Transverse colon (tissue), 4 donors: ENCODE results near the gene PRKCZ. TPM values are rescaled to one million over a fixed set of nuclear protein-coding genes. Genes with fewer than 3 reads are reported as not detected.
A peak's percentile ranks its signal among the peaks of the same experiment; 100 is the strongest.

Experiments used
- DNase-seq: peaks from one replicate; pipeline ENCODE4 v3.0.0-alpha.2; 2019
- H3K27ac ChIP-seq, 4 donors: fragments of 200-600 bp; sonication (generic); 2 replicates each; pipeline ENCODE4 v1.5.1; 2016 to 2018; ENCODE audit warnings: inconsistent platforms in 4 of 4
- H3K27me3 ChIP-seq: fragments of 200-600 bp; sonication (generic); 2 replicates; pipeline ENCODE4 v1.5.1; 2017; ENCODE audit warnings: inconsistent platforms
- H3K36me3 ChIP-seq, 4 donors: fragments of 200-600 bp; sonication (generic); 2 replicates each; pipeline ENCODE4 v1.5.1; 2017 to 2019; ENCODE audit warnings: inconsistent platforms in 4 of 4
- H3K4me1 ChIP-seq, 4 donors: fragments of 200-600 bp; sonication (generic); 2 replicates each; pipeline ENCODE4 v1.5.1; 2017 to 2020; ENCODE audit warnings: inconsistent platforms in 4 of 4
- H3K4me3 ChIP-seq, 4 donors: fragments of 200-600 bp; sonication (generic); 1 replicate in 1 of 4; 2 replicates in 3 of 4; pipeline versions ENCODE4 v1.5.1 to v1.6.1; 2017 to 2019; ENCODE audit warnings: inconsistent platforms in 4 of 4
- H3K9me3 ChIP-seq, 2 donors: fragments of 200-600 bp; sonication (generic); 2 replicates each; pipeline ENCODE4 v1.5.1; 2017 to 2019; ENCODE audit warnings: inconsistent platforms in 2 of 2
- EP300 ChIP-seq: sonication (generic); formaldehyde crosslinking; IDR thresholded peaks from one replicate; pipeline ENCODE4 v1.6.1; 2017; ENCODE audit warnings: antibody characterized with exemption, low read depth
- POLR2A ChIP-seq: fragments of 450-650 bp; IDR thresholded peaks from one replicate; pipeline ENCODE4 v1.6.1; 2016; ENCODE audit warnings: antibody characterized with exemption, mild to moderate bottlenecking, moderate library complexity
- POLR2AphosphoS5 ChIP-seq, 3 donors: sonication (generic); formaldehyde crosslinking; IDR thresholded peaks; one replicate each; pipeline ENCODE4 v1.6.1; 2016; ENCODE audit warnings: antibody characterized with exemption in 3 of 3
- WGBS, 2 donors: methylation state at CpG; one replicate each; pipeline ENCODE4 v1.1.5; 2018; ENCODE audit warnings: low coverage in 1 of 2; 5-methylcytosine and 5-hydroxymethylcytosine counted together
- in situ Hi-C, 4 donors: fragments of 200-750 bp; cut with MboI; loops; one replicate each; pipeline versions ENCODE4 v1.15.0 to v1.15.1; 2017; ENCODE audit warnings: low sequenced_read_pairs in 3 of 4, low pct_ligation_motif_present in 1 of 4, low pct_unique_long_range_greater_than_20kb in 1 of 4
- intact Hi-C: fragments of 100-400 bp; cut with DNase I; formaldehyde crosslinking; loops from one replicate; pipeline ENCODE4 v1.15.1; 2023; ENCODE audit warnings: low total_unique reads
- total RNA-seq, 4 donors: library from RNA; depleted of rRNA; stranded (reverse); fragments of >200 nt; gene quantifications; one replicate each; pipeline ENCODE4 v1.1.0, GENCODE V29; 2016
- TF ChIP-seq, protein P1 (sequence below), 5 experiments: fragments of 200-600 bp in 3 of 5; fragments of 450-650 bp in 2 of 5; sonication (generic) in 3 of 5; IDR thresholded peaks; 1 replicate in 2 of 5; 2 replicates in 3 of 5; pipeline ENCODE4 v1.5.1; 2016 to 2017; ENCODE audit warnings: antibody characterized with exemption in 5 of 5, inconsistent platforms in 3 of 5, mild to moderate bottlenecking in 2 of 5, moderate library complexity in 1 of 5

The PRKCZ gene
- total RNA-seq, 4 donors from 2014 or later, result 48.6 to 96.7 (median 54.4) TPM

GRCh38 chr1:2110191-2110737 lies 60.1 kb downstream of the PRKCZ start:
- no peaks in the 10 kb centered on the region for H3K9me3 ChIP-seq
- no peaks in the 10 kb centered on the region for H3K4me1 ChIP-seq
- no peak for DNase-seq
- TF ChIP-seq EP300 (no peak), POLR2AphosphoS5 (IDR thresholded peaks at IDR 0.05) (no peak), POLR2A (no peak)
- TF ChIP-seq, protein P1, sequence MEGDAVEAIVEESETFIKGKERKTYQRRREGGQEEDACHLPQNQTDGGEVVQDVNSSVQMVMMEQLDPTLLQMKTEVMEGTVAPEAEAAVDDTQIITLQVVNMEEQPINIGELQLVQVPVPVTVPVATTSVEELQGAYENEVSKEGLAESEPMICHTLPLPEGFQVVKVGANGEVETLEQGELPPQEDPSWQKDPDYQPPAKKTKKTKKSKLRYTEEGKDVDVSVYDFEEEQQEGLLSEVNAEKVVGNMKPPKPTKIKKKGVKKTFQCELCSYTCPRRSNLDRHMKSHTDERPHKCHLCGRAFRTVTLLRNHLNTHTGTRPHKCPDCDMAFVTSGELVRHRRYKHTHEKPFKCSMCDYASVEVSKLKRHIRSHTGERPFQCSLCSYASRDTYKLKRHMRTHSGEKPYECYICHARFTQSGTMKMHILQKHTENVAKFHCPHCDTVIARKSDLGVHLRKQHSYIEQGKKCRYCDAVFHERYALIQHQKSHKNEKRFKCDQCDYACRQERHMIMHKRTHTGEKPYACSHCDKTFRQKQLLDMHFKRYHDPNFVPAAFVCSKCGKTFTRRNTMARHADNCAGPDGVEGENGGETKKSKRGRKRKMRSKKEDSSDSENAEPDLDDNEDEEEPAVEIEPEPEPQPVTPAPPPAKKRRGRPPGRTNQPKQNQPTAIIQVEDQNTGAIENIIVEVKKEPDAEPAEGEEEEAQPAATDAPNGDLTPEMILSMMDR (IDR thresholded peaks at IDR 0.05), result no peak
- WGBS, 2 donors, result 93% methylated on average over 17 of the region's 18 CpGs; no CpG with 5 or more reads in 1 of the 2 donors
- intact Hi-C loops (no loop called here), in situ Hi-C loops (no loop called here)
- H3K27me3 ChIP-seq, result no peaks in the 10 kb centered on the region
- H3K27ac ChIP-seq, result no peak overlapping the region
- H3K4me3 ChIP-seq, result no peak overlapping the region
- no peaks in the 10 kb centered on the region for H3K36me3 ChIP-seq

GRCh38 chr1:2110738-2111673 lies 60.8 kb downstream of the PRKCZ start:
- Histone ChIP-seq H3K36me3 (no peaks in the 10 kb centered on the region), H3K27ac (no peak overlapping the region), H3K4me3 (no peak overlapping the region), H3K9me3 (no peaks in the 10 kb centered on the region), H3K27me3 (no peaks in the 10 kb centered on the region), H3K4me1 (no peaks in the 10 kb centered on the region)
- no peak for DNase-seq
- TF ChIP-seq, protein P1 (IDR thresholded peaks at IDR 0.05), result no peak
- TF ChIP-seq EP300, result no peak
- TF ChIP-seq POLR2A, result no peak
- WGBS, 2 donors, result 91% methylated on average over 27 of the region's 28 CpGs; no CpG with 5 or more reads in 1 of the 2 donors
- in situ Hi-C loops (no loop called here), intact Hi-C loops (no loop called here)

DNA sequence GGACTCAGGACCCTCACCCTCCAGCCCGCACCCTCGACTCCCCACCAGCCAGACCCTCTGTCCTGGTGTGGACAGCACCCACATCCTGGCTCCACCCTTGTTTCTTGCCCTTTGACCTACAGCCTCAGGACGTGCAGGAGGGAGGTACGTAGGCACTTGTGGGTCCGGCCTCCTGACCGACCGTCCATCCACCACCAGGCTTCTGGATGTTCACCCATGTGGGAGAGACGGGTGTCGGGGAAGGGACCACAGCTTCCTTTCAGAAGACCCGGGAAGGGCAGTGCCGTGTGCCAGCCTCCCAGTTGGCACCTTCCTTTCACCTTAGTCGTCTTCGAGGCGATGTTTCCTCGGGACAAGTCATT lies 61.4 kb downstream of the PRKCZ start:
- Histone ChIP-seq H3K27me3 (no peaks in the 10 kb centered on the region), H3K4me1 (no peaks in the 10 kb centered on the region), H3K4me3 (no peak overlapping the region), H3K36me3 (no peaks in the 10 kb centered on the region), H3K9me3 (no peaks in the 10 kb centered on the region), H3K27ac (no peak overlapping the region)
- TF ChIP-seq POLR2A (no peak), EP300 (no peak), POLR2AphosphoS5 (IDR thresholded peaks at IDR 0.05) (no peak)
- TF ChIP-seq, protein P1 (IDR thresholded peaks at IDR 0.05), result no peak
- no peak for DNase-seq
- intact Hi-C loops, result no loop called here
- in situ Hi-C loops, result no loop called here
- WGBS, 2 donors, result 91 to 92% methylated on average over 6 to 13 of the region's 15 CpGs

- WGBS, 2 donors, result 60 to 81% methylated on average over 1 to 16 of the region's 17 CpGs
- in situ Hi-C loops, result no loop called here
- DNase-seq, result no peak
- H3K27ac ChIP-seq, result peak overlapping the region in 2 of 4 donors; percentile 38 to 48
- H3K27me3 ChIP-seq, result no peaks in the 10 kb centered on the region
- no peak overlapping the region for H3K4me3 ChIP-seq
- H3K36me3 ChIP-seq, result no peaks in the 10 kb centered on the region
- no peaks in the 10 kb centered on the region for H3K4me1 ChIP-seq
- H3K9me3 ChIP-seq, result no peaks in the 10 kb centered on the region
- intact Hi-C loops, result no loop called here
- TF ChIP-seq, protein P1 (IDR thresholded peaks at IDR 0.05), result no peak
- TF ChIP-seq POLR2AphosphoS5 (IDR thresholded peaks at IDR 0.05), result no peak
- no peak for TF ChIP-seq EP300
- TF ChIP-seq POLR2A, result no peak
Measured at GRCh38 chr1:2112280-2112701, 62.1 kb downstream of the PRKCZ start.
